Measurements from ENCODE around the gene DRD2. TPM values are rescaled to one million over a fixed set of nuclear protein-coding genes. Genes with fewer than 3 reads are reported as not detected.
A peak's percentile ranks its signal among the peaks of the same experiment; 100 is the strongest.

DRD2 gene
- total and polyA plus RNA-seq, 12 donors: 0.23 to 13.8 (median 5.3) TPM; not detected in 3

DNA sequence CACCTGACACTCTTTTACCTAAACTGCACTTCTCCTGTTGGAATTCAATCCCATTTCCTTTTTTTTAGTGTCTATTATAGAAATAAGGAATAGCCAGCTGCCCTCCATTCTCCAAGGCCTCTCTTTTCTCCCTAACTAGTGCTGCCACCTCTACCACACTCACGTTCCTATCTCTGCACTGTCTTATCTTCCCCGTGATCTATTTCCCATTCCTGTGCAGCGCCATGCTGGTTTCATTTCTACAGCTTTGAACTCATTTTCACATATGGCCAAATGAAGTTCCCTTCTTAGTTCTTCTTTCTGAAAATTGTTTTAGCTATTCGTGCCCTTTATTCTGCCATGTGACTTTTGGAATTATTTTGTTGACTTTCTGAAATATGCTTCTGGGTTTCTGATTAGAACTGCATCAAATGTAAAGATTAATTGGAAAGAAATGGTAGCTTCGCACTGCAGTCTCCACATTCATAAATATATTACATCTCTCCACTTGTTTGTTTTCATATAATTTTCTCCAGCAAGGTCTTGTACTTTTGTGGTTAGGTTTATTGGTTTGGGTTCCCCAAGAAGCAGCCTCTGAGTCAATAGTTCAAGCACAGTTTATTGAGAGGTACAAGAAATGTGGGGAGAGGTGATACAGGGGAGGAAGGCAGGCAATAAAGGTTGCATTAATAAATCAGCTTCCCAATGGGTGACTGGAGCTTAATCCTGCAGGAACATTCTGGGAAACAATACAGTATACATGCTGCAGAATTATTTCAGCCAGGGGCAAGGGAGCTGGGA, 43.7 kb upstream of the DRD2 start:
- Histone ChIP-seq H3K27me3 (no peaks in the 10 kb centered on the region), H3K9me3 (replicated peaks in 1 of 3) (no peaks in the 10 kb centered on the region), H3K4me1 (replicated peaks in 1 of 2) (no peaks in the 10 kb centered on the region), H3K36me3 (replicated peaks in 1 of 2) (no peaks in the 10 kb centered on the region), H3K27ac (no peak overlapping the region), H3K4me3 (no peak overlapping the region)
- no peak for DNase-seq
- TF ChIP-seq CTCF (IDR thresholded peaks at IDR 0.05) (no peak), POLR2A (IDR thresholded peaks at IDR 0.05) (no peak)
- WGBS, 4 donors: 64 to 72% (median 70%) methylated on average over 5 of the region's 5 CpGs
- intact Hi-C loops (cut with DNase I): no loop called here

DNA sequence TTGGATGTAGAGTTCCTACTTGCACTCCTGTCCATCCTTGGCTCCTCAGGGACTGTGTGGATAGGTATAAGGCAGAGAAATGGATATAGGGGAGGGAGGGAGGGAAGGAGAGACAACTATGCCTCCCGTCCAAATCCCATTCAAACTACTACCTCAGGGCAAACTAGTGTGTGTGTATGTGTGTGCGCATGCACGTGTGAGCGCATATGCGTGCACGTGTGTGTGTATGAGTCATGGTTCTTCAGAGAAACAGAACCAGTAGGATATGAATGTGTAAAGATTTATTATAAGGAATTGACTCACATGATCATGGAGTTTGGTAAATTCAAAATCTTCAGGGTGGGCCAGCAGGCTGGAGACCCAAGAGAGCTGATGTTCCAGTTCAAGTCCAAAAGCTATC, 42.2 kb upstream of the DRD2 start:
- H3K9me3 ChIP-seq (replicated peaks in 1 of 3): no peaks in the 10 kb centered on the region
- H3K4me3 ChIP-seq: no peak overlapping the region
- intact Hi-C loops (cut with DNase I): no loop called here
- H3K36me3 ChIP-seq (replicated peaks in 1 of 2): no peaks in the 10 kb centered on the region
- no peak for TF ChIP-seq CTCF (IDR thresholded peaks at IDR 0.05)
- TF ChIP-seq POLR2A (IDR thresholded peaks at IDR 0.05): no peak
- DNase-seq: no peak
- no peaks in the 10 kb centered on the region for H3K27me3 ChIP-seq
- no peaks in the 10 kb centered on the region for H3K4me1 ChIP-seq (replicated peaks in 1 of 2)
- WGBS, 4 donors: 88 to 92% (median 91%) methylated on average over 6 of the region's 6 CpGs
- no peak overlapping the region for H3K27ac ChIP-seq

GRCh38 chr11:113514856-113515255, 39.7 kb upstream of the DRD2 start:
- intact Hi-C loops (cut with DNase I): no loop called here
- Histone ChIP-seq H3K9me3 (replicated peaks in 1 of 3) (no peaks in the 10 kb centered on the region), H3K27ac (no peak overlapping the region), H3K27me3 (no peaks in the 10 kb centered on the region), H3K4me1 (replicated peaks in 1 of 2) (no peaks in the 10 kb centered on the region), H3K4me3 (no peak overlapping the region), H3K36me3 (replicated peaks in 1 of 2) (no peaks in the 10 kb centered on the region)
- DNase-seq: peak in 1 of 7 donors; percentile 11
- WGBS, 4 donors: 59 to 88% (median 73%) methylated on average over 2 of the region's 2 CpGs
- TF ChIP-seq CTCF (IDR thresholded peaks at IDR 0.05) (no peak), POLR2A (IDR thresholded peaks at IDR 0.05) (no peak)

DNA sequence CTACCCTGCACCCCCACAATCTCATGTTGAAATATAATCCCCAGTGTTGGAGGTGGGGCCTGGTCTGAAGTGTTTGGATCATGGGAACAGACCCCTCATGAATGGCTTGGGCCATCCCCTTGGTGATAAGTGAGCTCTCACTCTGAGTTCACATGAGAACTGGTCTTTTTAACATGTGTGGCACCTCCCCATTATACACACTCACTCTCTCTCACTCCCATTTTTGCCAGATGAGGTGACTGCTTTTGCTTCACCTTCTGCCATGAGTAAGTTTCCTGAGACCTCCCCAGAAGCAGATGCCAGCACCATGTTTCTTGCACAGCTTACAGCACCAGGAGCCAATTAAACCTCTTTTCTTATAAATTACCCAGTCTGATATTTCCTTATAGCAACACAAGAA, 32.1 kb upstream of the DRD2 start:
- Histone ChIP-seq H3K4me3 (no peak overlapping the region), H3K36me3 (replicated peaks in 1 of 2) (no peaks in the 10 kb centered on the region), H3K27me3 (no peaks in the 10 kb centered on the region), H3K27ac (no peak overlapping the region), H3K4me1 (replicated peaks in 1 of 2) (no peaks in the 10 kb centered on the region), H3K9me3 (replicated peaks in 1 of 3) (no peaks in the 10 kb centered on the region)
- no peak for TF ChIP-seq CTCF (IDR thresholded peaks at IDR 0.05)
- TF ChIP-seq POLR2A (IDR thresholded peaks at IDR 0.05): no peak
- intact Hi-C loops (cut with DNase I): no loop called here
- DNase-seq: no peak
